K562 (cell line): Measurements from ENCODE around the gene CCDC136. TPM values are rescaled to one million over a fixed set of nuclear protein-coding genes. Genes with fewer than 3 reads are reported as not detected.

ENCODE experiments used
- ARHGAP35 ChIP-seq: fragments of 450-650 bp; IDR thresholded peaks from 2 replicates; pipeline ENCODE4 v1.6.1; 2018; ENCODE audit not compliant: partially characterized antibody
- CBX1 ChIP-seq: sonication (generic); IDR thresholded peaks from 2 replicates; pipeline ENCODE4 v1.6.1; 2016; ENCODE audit warnings: antibody characterized with exemption, low read depth, mild to moderate bottlenecking
- CSDE1 ChIP-seq, 2 experiments: fragments of 450-650 bp; IDR thresholded peaks; 2 replicates each; pipeline ENCODE4 v1.6.1; 2016; ENCODE audit warnings: mild to moderate bottlenecking in 1 of 2
- DACH1 ChIP-seq: fragments of 450-650 bp; IDR thresholded peaks from 2 replicates; pipeline ENCODE4 v1.6.1; 2018; ENCODE audit not compliant: partially characterized antibody
- HDAC8 ChIP-seq: fragments of 450-650 bp; IDR thresholded peaks from 2 replicates; pipeline ENCODE4 v1.6.1; 2016; ENCODE audit warnings: mild to moderate bottlenecking, missing genetic modification characterization, moderate library complexity, missing compliant biosample characterization
- HMG20A ChIP-seq: fragments of 450-650 bp; formaldehyde crosslinking; conservative IDR thresholded peaks from 2 replicates; pipeline ENCODE4 v1.4.0; 2020; ENCODE audit warnings: mild to moderate bottlenecking, mixed read lengths
- KLF10 ChIP-seq: fragments of 250-450 bp; sonication (Bioruptor Pico); IDR thresholded peaks from 2 replicates; pipeline ENCODE4 v1.6.1; 2021; ENCODE audit warnings: matching md5 sums
- PHB ChIP-seq: fragments of 250-450 bp; sonication (Bioruptor Pico); IDR thresholded peaks from 2 replicates; pipeline ENCODE4 v1.5.0; 2021
- RUNX1 ChIP-seq: sonication (generic); IDR thresholded peaks from 2 replicates; pipeline ENCODE4 v1.6.1; 2016; ENCODE audit warnings: antibody characterized with exemption, low read depth
- SAFB ChIP-seq: fragments of 200-400 bp; formaldehyde crosslinking; IDR thresholded peaks from 2 replicates; pipeline ENCODE4 v1.6.1; 2017; ENCODE audit warnings: low read depth, low read length, borderline replicate concordance
- ZNF124 ChIP-seq: sonication (generic); formaldehyde crosslinking; IDR thresholded peaks from 2 replicates; pipeline ENCODE4 v1.8.1; 2022; ENCODE audit warnings: missing genetic modification reagents
- ZNF197 ChIP-seq: fragments of 200-800 bp; sonication (Bioruptor generic); IDR thresholded peaks from 2 replicates; pipeline ENCODE4 v1.6.1; 2016; ENCODE audit warnings: low read depth, missing genetic modification characterization, missing compliant biosample characterization
- ZNF707 ChIP-seq: fragments of 250-450 bp; sonication (Bioruptor Pico); conservative IDR thresholded peaks from 2 replicates; pipeline ENCODE4 v1.8.0; 2022; ENCODE audit warnings: inconsistent platforms, mild to moderate bottlenecking, moderate library complexity
- polyA plus RNA-seq, 8 experiments: library from polyadenylated mRNA; depleted of rRNA in 4 of 8; stranded (reverse) in 5 of 8; unstranded in 3 of 8; fragments of >200 nt; fragmentation: Nextera tagmentation in 2 of 8; fragmentation: Illumina TruSeq in 1 of 8; extraction: Ambion mirVana in 2 of 8; extraction: Trizol in 1 of 8; gene quantifications; 2 replicates each; pipeline versions ENCODE4 v1.2.1 to v1.2.3, GENCODE V29; 2011 to 2014; ENCODE audit warnings: inconsistent platforms in 1 of 8, missing spikeins in 1 of 8
- total RNA-seq, 7 experiments: library from RNA; depleted of rRNA in 6 of 7; stranded (reverse); fragments of >200 nt in 6 of 7; fragmentation: Illumina TruSeq in 2 of 7; extraction: Trizol in 2 of 7; gene quantifications; 2 replicates each; pipeline versions ENCODE4 v1.2.1 to v1.2.3, GENCODE V29; 2011 to 2021; ENCODE audit warnings: low replicate concordance in 1 of 7
- TF ChIP-seq, protein P1 (sequence below): fragments of 450-650 bp; IDR thresholded peaks from 2 replicates; pipeline ENCODE4 v1.6.1; 2017; ENCODE audit warnings: antibody characterized with exemption, mild to moderate bottlenecking
- TF ChIP-seq, protein P2 (sequence below): fragments of 250-450 bp; sonication (Bioruptor Pico); IDR thresholded peaks from 2 replicates; pipeline ENCODE4 v1.9.0; 2021; ENCODE audit warnings: mild to moderate bottlenecking
- TF ChIP-seq, protein P3 (sequence below): fragments of 250-450 bp; sonication (Bioruptor Pico); IDR thresholded peaks from 2 replicates; pipeline ENCODE4 v1.4.0; 2020; ENCODE audit warnings: mild to moderate bottlenecking, moderate library complexity
- TF ChIP-seq, protein P4 (sequence below), 2 experiments: fragments of 200-800 bp in 1 of 2; sonication (Bioruptor generic) in 1 of 2; sonication (generic) in 1 of 2; formaldehyde crosslinking in 1 of 2; IDR thresholded peaks in 1 of 2; conservative IDR thresholded peaks in 1 of 2; 2 replicates each; pipeline versions ENCODE4 v1.5.0 to v1.6.1; 2016 to 2020; ENCODE audit warnings: missing compliant biosample characterization in 1 of 2, missing genetic modification characterization in 1 of 2, missing genetic modification reagents in 1 of 2

Gene CCDC136
- total and polyA plus RNA-seq, 9 of the 15 experiments (the other 6 are each of a cell fraction or from before 2014, with no cell fraction given): 2.4 to 40.8 (median 26.5) TPM

DNA sequence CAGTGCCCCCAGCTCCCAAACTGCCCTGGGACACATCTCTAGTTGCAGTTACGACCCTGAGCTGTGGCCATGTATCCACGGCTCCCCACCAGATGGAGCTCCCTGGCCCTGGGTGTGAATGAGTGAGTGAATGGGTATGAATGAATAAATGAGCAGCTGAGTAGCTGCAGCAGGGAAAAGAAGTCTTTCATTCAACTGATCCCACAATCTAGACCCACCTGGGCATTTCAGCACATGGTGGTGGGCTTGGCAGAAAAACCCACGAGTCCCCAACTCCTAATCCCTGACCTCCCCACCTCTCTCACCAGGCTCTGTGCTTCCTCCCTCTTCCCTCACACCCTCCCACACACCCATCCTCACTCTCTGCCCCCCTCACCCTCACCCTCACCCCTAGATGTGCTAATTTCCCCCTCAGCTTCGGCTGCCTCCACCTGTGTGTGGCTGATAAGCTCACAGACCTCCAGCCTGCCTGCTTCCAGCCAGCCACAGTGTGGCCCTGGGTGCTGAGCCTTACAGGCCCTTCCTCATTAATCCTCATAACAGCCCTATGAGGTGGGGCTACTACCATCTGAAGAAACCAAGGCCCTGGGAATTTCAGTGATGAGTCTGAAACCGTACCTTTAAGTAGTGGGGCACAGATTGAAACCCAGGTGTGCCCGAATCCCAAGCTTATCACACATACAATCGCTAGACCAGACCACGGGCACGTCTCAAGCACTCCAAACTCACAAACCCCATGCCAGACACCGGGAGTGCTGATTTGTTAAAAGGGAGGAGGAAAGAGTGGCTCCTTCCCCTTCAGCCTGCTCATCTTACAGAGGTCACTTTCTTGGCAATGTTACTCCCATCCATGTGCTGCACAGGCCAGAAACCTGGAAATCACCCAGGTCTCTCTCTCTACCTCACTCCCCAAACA, 68.6 kb downstream of the CCDC136 start (continued):
- TF ChIP-seq HMG20A (CRISPR knock-in tag) (no peak), PHB (CRISPR knock-in tag) (no peak), DACH1 (peak; percentile 92), KLF10 (CRISPR knock-in tag) (no peak), ZNF707 (CRISPR knock-in tag) (0 out of 2 replicates have a peak, but pooled peaks have one; percentile 18), ZNF197 (CRISPR knock-in tag) (no peak), HDAC8 (tag) (no peak), SAFB (no peak), CSDE1 (IDR thresholded peaks at IDR 0.05) (no peak; a peak in 1 of 4 replicates), CBX1 (0 out of 2 replicates have a peak, but pooled peaks have one; percentile 13), ZNF124 (CRISPR knock-in tag) (no peak), ARHGAP35 (peak; percentile 3), RUNX1 (no peak)
- TF ChIP-seq, protein P1, sequence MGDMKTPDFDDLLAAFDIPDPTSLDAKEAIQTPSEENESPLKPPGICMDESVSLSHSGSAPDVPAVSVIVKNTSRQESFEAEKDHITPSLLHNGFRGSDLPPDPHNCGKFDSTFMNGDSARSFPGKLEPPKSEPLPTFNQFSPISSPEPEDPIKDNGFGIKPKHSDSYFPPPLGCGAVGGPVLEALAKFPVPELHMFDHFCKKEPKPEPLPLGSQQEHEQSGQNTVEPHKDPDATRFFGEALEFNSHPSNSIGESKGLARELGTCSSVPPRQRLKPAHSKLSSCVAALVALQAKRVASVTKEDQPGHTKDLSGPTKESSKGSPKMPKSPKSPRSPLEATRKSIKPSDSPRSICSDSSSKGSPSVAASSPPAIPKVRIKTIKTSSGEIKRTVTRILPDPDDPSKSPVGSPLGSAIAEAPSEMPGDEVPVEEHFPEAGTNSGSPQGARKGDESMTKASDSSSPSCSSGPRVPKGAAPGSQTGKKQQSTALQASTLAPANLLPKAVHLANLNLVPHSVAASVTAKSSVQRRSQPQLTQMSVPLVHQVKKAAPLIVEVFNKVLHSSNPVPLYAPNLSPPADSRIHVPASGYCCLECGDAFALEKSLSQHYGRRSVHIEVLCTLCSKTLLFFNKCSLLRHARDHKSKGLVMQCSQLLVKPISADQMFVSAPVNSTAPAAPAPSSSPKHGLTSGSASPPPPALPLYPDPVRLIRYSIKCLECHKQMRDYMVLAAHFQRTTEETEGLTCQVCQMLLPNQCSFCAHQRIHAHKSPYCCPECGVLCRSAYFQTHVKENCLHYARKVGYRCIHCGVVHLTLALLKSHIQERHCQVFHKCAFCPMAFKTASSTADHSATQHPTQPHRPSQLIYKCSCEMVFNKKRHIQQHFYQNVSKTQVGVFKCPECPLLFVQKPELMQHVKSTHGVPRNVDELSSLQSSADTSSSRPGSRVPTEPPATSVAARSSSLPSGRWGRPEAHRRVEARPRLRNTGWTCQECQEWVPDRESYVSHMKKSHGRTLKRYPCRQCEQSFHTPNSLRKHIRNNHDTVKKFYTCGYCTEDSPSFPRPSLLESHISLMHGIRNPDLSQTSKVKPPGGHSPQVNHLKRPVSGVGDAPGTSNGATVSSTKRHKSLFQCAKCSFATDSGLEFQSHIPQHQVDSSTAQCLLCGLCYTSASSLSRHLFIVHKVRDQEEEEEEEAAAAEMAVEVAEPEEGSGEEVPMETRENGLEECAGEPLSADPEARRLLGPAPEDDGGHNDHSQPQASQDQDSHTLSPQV: peak; percentile 29
- TF ChIP-seq, protein P2, sequence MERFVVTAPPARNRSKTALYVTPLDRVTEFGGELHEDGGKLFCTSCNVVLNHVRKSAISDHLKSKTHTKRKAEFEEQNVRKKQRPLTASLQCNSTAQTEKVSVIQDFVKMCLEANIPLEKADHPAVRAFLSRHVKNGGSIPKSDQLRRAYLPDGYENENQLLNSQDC (CRISPR knock-in tag): no peak
- TF ChIP-seq, protein P3, sequence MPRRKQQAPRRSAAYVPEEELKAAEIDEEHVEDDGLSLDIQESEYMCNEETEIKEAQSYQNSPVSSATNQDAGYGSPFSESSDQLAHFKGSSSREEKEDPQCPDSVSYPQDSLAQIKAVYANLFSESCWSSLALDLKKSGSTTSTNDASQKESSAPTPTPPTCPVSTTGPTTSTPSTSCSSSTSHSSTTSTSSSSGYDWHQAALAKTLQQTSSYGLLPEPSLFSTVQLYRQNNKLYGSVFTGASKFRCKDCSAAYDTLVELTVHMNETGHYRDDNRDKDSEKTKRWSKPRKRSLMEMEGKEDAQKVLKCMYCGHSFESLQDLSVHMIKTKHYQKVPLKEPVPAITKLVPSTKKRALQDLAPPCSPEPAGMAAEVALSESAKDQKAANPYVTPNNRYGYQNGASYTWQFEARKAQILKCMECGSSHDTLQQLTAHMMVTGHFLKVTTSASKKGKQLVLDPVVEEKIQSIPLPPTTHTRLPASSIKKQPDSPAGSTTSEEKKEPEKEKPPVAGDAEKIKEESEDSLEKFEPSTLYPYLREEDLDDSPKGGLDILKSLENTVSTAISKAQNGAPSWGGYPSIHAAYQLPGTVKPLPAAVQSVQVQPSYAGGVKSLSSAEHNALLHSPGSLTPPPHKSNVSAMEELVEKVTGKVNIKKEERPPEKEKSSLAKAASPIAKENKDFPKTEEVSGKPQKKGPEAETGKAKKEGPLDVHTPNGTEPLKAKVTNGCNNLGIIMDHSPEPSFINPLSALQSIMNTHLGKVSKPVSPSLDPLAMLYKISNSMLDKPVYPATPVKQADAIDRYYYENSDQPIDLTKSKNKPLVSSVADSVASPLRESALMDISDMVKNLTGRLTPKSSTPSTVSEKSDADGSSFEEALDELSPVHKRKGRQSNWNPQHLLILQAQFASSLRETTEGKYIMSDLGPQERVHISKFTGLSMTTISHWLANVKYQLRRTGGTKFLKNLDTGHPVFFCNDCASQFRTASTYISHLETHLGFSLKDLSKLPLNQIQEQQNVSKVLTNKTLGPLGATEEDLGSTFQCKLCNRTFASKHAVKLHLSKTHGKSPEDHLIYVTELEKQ (CRISPR knock-in tag): no peak
- TF ChIP-seq, protein P4, sequence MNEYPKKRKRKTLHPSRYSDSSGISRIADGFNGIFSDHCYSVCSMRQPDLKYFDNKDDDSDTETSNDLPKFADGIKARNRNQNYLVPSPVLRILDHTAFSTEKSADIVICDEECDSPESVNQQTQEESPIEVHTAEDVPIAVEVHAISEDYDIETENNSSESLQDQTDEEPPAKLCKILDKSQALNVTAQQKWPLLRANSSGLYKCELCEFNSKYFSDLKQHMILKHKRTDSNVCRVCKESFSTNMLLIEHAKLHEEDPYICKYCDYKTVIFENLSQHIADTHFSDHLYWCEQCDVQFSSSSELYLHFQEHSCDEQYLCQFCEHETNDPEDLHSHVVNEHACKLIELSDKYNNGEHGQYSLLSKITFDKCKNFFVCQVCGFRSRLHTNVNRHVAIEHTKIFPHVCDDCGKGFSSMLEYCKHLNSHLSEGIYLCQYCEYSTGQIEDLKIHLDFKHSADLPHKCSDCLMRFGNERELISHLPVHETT (CRISPR knock-in tag; conservative IDR thresholded peaks at IDR 0.05 in 1 of 2, IDR thresholded peaks at IDR 0.05 in 1 of 2): no peak
